Mucosa of descending colon (tissue), 3 donors: ENCODE results near the gene PDGFB. TPM values are rescaled to one million over a fixed set of nuclear protein-coding genes. Genes with fewer than 3 reads are reported as not detected.

Source experiments
- ATAC-seq: fragments of 200-7000 bp; cut with Tn5 transposase; one replicate; pipeline ENCODE4 v1.9.1; 2020; ENCODE audit warnings: mild to moderate bottlenecking, moderate library complexity
- DNase-seq, 3 donors: peaks; one replicate each; pipeline ENCODE4 v3.0.0-alpha.2; 2020
- H3K36me3 ChIP-seq: fragments of 200-600 bp; one replicate; pipeline ENCODE4 v1.8.0; 2021; ENCODE audit warnings: low read depth, mild to moderate bottlenecking
- H3K4me1 ChIP-seq: fragments of 200-600 bp; one replicate; pipeline ENCODE4 v1.8.0; 2021; ENCODE audit warnings: low read depth, mild to moderate bottlenecking
- H3K4me3 ChIP-seq: fragments of 200-600 bp; one replicate; pipeline ENCODE4 v1.8.0; 2021; ENCODE audit warnings: mild to moderate bottlenecking
- H3K9me3 ChIP-seq: fragments of 200-600 bp; one replicate; pipeline ENCODE4 v1.8.0; 2021; ENCODE audit warnings: mild to moderate bottlenecking
- CTCF ChIP-seq: fragments of 200-600 bp; IDR thresholded peaks from one replicate; pipeline ENCODE4 v1.8.0; 2022; ENCODE audit warnings: antibody characterized with exemption, mild to moderate bottlenecking
- intact Hi-C, 2 donors: fragments of 100-400 bp; cut with DNase I in 1 of 2; cut with micrococcal nuclease in 1 of 2; formaldehyde crosslinking; loops; one replicate each; pipeline versions ENCODE4 v1.11.0 to v1.11.1; 2022; cut with DNase I, micrococcal nuclease
- long read RNA-seq, 2 donors: library from polyadenylated mRNA; unstranded; transcript quantifications; one replicate each; pipeline ENCODE4 v2.0.0, GENCODE V29; 2019 to 2021
- total RNA-seq, 3 donors: library from RNA; stranded (reverse); fragmentation: NEBNext Ultra II Directional in 2 of 3; extraction: Animal tissue kit (Norgen Biotek cat#: 25700) in 2 of 3; gene quantifications; one replicate each; pipeline versions ENCODE4 v1.2.1 to v1.2.4, GENCODE V29; 2021 to 2023
- donor health status: DM: no; HTN: no; CAD: no; lungs with moderate emphysema.
- donor health status: DM: no; HTN: no; CAD: no.
- donor health status: DM: no; HTN: yes; CAD: no.

The PDGFB gene
- 10 to 100 TPM in 1 of 3 donors, 1 to 10 TPM in 2; 1.8 to 16.6 (median 5.4) TPM for total RNA-seq
- long read RNA-seq, donor 1, transcript PDGFB-201 (7 exons, 3,497 nt), result major isoform, 20 of 25 reads
- long read RNA-seq, donor 1, partial matches to known transcripts, result 2 of 25 reads
- long read RNA-seq, donor 1, other reads (novel, unspliced or antisense), result 3 of 25 reads
- long read RNA-seq, donor 2, result 0 reads

GRCh38 chr22:39244496-39245129 lies at the start of gene PDGFB:
PDGFB (minus strand) TSS chr22:39244982; CDS start chr22:39243963, 1,019 bp downstream.
- intact Hi-C loops, result no loop called here
- H3K9me3 ChIP-seq, result no peaks in the 10 kb centered on the region
- H3K4me1 ChIP-seq, result peaks cover 44% of the 10 kb centered on the region
- H3K4me3 ChIP-seq, result no peak within 1 kb of the TSS
- TF ChIP-seq CTCF, result no peak
- peak in 1 of 3 donors; percentile 61 for DNase-seq
- H3K36me3 ChIP-seq, result no peaks in the 10 kb centered on the region
- ATAC-seq, result no peak

- no peak for ATAC-seq
Measured at GRCh38 chr22:39293766-39294368, 49.1 kb upstream of the PDGFB start.

GRCh38 chr22:39292561-39293074 lies 47.8 kb upstream of the PDGFB start:
- ATAC-seq, result peak; percentile 88
- TF ChIP-seq CTCF, result no peak
- Histone ChIP-seq H3K9me3 (no peaks in the 10 kb centered on the region), H3K36me3 (no peaks in the 10 kb centered on the region), H3K4me3 (no peak overlapping the region), H3K4me1 (peaks cover 10% of the 10 kb centered on the region)
- peak; percentile 78 to 90 (median 84) for DNase-seq
- intact Hi-C loops, result no loop called here

More at GRCh38 chr22:39293766-39294368, 49.1 kb upstream of the PDGFB start:
- H3K4me1 ChIP-seq, result peaks cover 15% of the 10 kb centered on the region
- H3K9me3 ChIP-seq, result no peaks in the 10 kb centered on the region
- H3K4me3 ChIP-seq, result no peak overlapping the region
- no peak for TF ChIP-seq CTCF
- no peaks in the 10 kb centered on the region for H3K36me3 ChIP-seq
- no peak for DNase-seq
- intact Hi-C loops, result no loop called here

- DNase-seq (no peak), ATAC-seq (peak; percentile 14)
- H3K4me1 ChIP-seq, result peaks cover 5% of the 10 kb centered on the region
- no peaks in the 10 kb centered on the region for H3K36me3 ChIP-seq
- intact Hi-C loops, result no loop called here
- H3K4me3 ChIP-seq, result no peak overlapping the region
- H3K9me3 ChIP-seq, result no peaks in the 10 kb centered on the region
- no peak for TF ChIP-seq CTCF
Measured at GRCh38 chr22:39292031-39292462, 47.3 kb upstream of the PDGFB start.

GRCh38 chr22:39291523-39291922 lies 46.7 kb upstream of the PDGFB start:
- Histone ChIP-seq H3K9me3 (no peaks in the 10 kb centered on the region), H3K36me3 (no peaks in the 10 kb centered on the region), H3K4me1 (peaks cover 5% of the 10 kb centered on the region), H3K4me3 (no peak overlapping the region)
- intact Hi-C loops, result no loop called here
- no peak for TF ChIP-seq CTCF
- ATAC-seq (no peak), DNase-seq (no peak)
